ENCODE data around the gene BIN1.

BIN1 gene

GRCh38 chr2:127072396-127072795 lies 34.6 kb downstream of the BIN1 start:
- Histone ChIP-seq H3K27ac (ENCODE audit: insufficient read depth in 1 of 2, low read depth in 1 of 2, low read length in 2 of 2, poor library complexity in 1 of 2, severe bottlenecking in 2 of 2) (no peak overlapping the region), H3K27me3 (replicated peaks in 2 of 5; ENCODE audit: control insufficient read depth in 4 of 5, insufficient read depth in 5 of 5, low read length in 4 of 5) (no peaks in the 10 kb centered on the region), H3K9me3 (ENCODE audit: control extremely low read depth in 1 of 5, control insufficient read depth in 4 of 5, insufficient read depth in 2 of 5, low read depth in 1 of 5, low read length in 4 of 5) (no peaks in the 10 kb centered on the region), H3K4me1 (ENCODE audit: control extremely low read depth in 1 of 4, control insufficient read depth in 4 of 4, insufficient read depth in 4 of 4, low read length in 3 of 4) (peaks cover 0 to 48% (median 31%) of the 10 kb centered on the region in 4 experiments), H3K4me3 (ENCODE audit: control insufficient read depth in 1 of 7, extremely low read depth in 1 of 7, insufficient read depth in 4 of 7, low read depth in 2 of 7, low read length in 6 of 7) (no peak overlapping the region), H3K36me3 (ENCODE audit: control insufficient read depth in 4 of 4, insufficient read depth in 4 of 4, low read length in 3 of 4) (peaks cover 0 to 82% (median 10%) of the 10 kb centered on the region in 4 experiments)
- POLR2A ChIA-PET: interaction anchor here (0.7 to 1.0 kb wide), 2 partner anchors 12 to 15 kb away, joined by 3 read pairs; no protein-coding TSS in a partner anchor
- CTCF ChIA-PET: interaction anchor here (1.1 to 23.1 kb wide), 6 partner anchors 8 to 101 kb away, joined by 3 to 404 read pairs (median 13); partner anchors contain the start of gene BIN1
- WGBS (ENCODE audit: insufficient coverage): 88% methylated on average over 6 of the region's 9 CpGs
- no peak for DNase-seq

GRCh38 chr2:127071901-127072328 lies 35.0 kb downstream of the BIN1 start:
- H3K27me3 ChIP-seq (replicated peaks in 2 of 5; ENCODE audit: control insufficient read depth in 4 of 5, insufficient read depth in 5 of 5, low read length in 4 of 5): no peaks in the 10 kb centered on the region
- WGBS (ENCODE audit: insufficient coverage): 97% methylated on average over 9 of the region's 9 CpGs
- POLR2A ChIA-PET: interaction anchor here (0.7 to 1.0 kb wide), 2 partner anchors 13 to 16 kb away, joined by 3 read pairs; no protein-coding TSS in a partner anchor
- H3K9me3 ChIP-seq (ENCODE audit: control extremely low read depth in 1 of 5, control insufficient read depth in 4 of 5, insufficient read depth in 2 of 5, low read depth in 1 of 5, low read length in 4 of 5): no peaks in the 10 kb centered on the region
- H3K4me3 ChIP-seq (ENCODE audit: control insufficient read depth in 1 of 7, extremely low read depth in 1 of 7, insufficient read depth in 4 of 7, low read depth in 2 of 7, low read length in 6 of 7): no peak overlapping the region
- H3K4me1 ChIP-seq (ENCODE audit: control extremely low read depth in 1 of 4, control insufficient read depth in 4 of 4, insufficient read depth in 4 of 4, low read length in 3 of 4): peaks cover 0 to 50% (median 31%) of the 10 kb centered on the region in 4 experiments
- CTCF ChIA-PET: interaction anchor here (1.2 to 23.1 kb wide), 5 partner anchors 10 to 102 kb away, joined by 3 to 404 read pairs (median 19); partner anchors contain the start of gene BIN1
- DNase-seq: no peak
- no peak overlapping the region for H3K27ac ChIP-seq (ENCODE audit: insufficient read depth in 1 of 2, low read depth in 1 of 2, low read length in 2 of 2, poor library complexity in 1 of 2, severe bottlenecking in 2 of 2)
- peaks cover 0 to 85% (median 12%) of the 10 kb centered on the region in 4 experiments for H3K36me3 ChIP-seq (ENCODE audit: control insufficient read depth in 4 of 4, insufficient read depth in 4 of 4, low read length in 3 of 4)

GRCh38 chr2:127070221-127070620 lies 36.7 kb downstream of the BIN1 start:
- Histone ChIP-seq H3K36me3 (ENCODE audit: control insufficient read depth in 4 of 4, insufficient read depth in 4 of 4, low read length in 3 of 4) (peaks cover 0 to 74% (median 12%) of the 10 kb centered on the region in 4 experiments), H3K9me3 (ENCODE audit: control extremely low read depth in 1 of 5, control insufficient read depth in 4 of 5, insufficient read depth in 2 of 5, low read depth in 1 of 5, low read length in 4 of 5) (no peaks in the 10 kb centered on the region), H3K27me3 (replicated peaks in 2 of 5; ENCODE audit: control insufficient read depth in 4 of 5, insufficient read depth in 5 of 5, low read length in 4 of 5) (no peaks in the 10 kb centered on the region), H3K4me3 (ENCODE audit: control insufficient read depth in 1 of 7, extremely low read depth in 1 of 7, insufficient read depth in 4 of 7, low read depth in 2 of 7, low read length in 6 of 7) (no peak overlapping the region), H3K27ac (ENCODE audit: insufficient read depth in 1 of 2, low read depth in 1 of 2, low read length in 2 of 2, poor library complexity in 1 of 2, severe bottlenecking in 2 of 2) (no peak overlapping the region), H3K4me1 (ENCODE audit: control extremely low read depth in 1 of 4, control insufficient read depth in 4 of 4, insufficient read depth in 4 of 4, low read length in 3 of 4) (peaks cover 0 to 65% (median 39%) of the 10 kb centered on the region in 4 experiments)
- 91% methylated on average over 8 of the region's 11 CpGs for WGBS (ENCODE audit: insufficient coverage)
- no peak for DNase-seq
- ChIA-PET POLR2A (no interaction called here), CTCF (interaction anchor here (2.2 to 23.1 kb wide), 5 partner anchors 11 to 103 kb away, joined by 7 to 404 read pairs (median 19); partner anchors contain the start of gene BIN1)

- H3K4me1 ChIP-seq (ENCODE audit: control extremely low read depth in 1 of 4, control insufficient read depth in 4 of 4, insufficient read depth in 4 of 4, low read length in 3 of 4): peaks cover 0 to 70% (median 45%) of the 10 kb centered on the region in 4 experiments
- CTCF ChIA-PET: interaction anchor here (1.4 to 23.1 kb wide), 6 partner anchors 7 to 104 kb away, joined by 3 to 404 read pairs (median 18); partner anchors contain the start of gene BIN1
These were observed 37.4 kb downstream of the BIN1 start for GRCh38 chr2:127069536-127069935.

GRCh38 chr2:127069003-127069402 lies 38.0 kb downstream of the BIN1 start:
- ChIA-PET POLR2A (interaction anchor here (0.7 to 0.9 kb wide), 2 partner anchors 21 to 102 kb away, joined by 3 to 5 read pairs; no protein-coding TSS in a partner anchor), CTCF (interaction anchor here (1.4 to 23.1 kb wide), 9 partner anchors 8 to 104 kb away, joined by 3 to 404 read pairs (median 10); partner anchors contain the start of gene BIN1)
- peaks cover 0 to 69% (median 12%) of the 10 kb centered on the region in 4 experiments for H3K36me3 ChIP-seq (ENCODE audit: control insufficient read depth in 4 of 4, insufficient read depth in 4 of 4, low read length in 3 of 4)
- no peaks in the 10 kb centered on the region for H3K9me3 ChIP-seq (ENCODE audit: control extremely low read depth in 1 of 5, control insufficient read depth in 4 of 5, insufficient read depth in 2 of 5, low read depth in 1 of 5, low read length in 4 of 5)
- no peak overlapping the region for H3K27ac ChIP-seq (ENCODE audit: insufficient read depth in 1 of 2, low read depth in 1 of 2, low read length in 2 of 2, poor library complexity in 1 of 2, severe bottlenecking in 2 of 2)
- DNase-seq: no peak
- H3K4me1 ChIP-seq (ENCODE audit: control extremely low read depth in 1 of 4, control insufficient read depth in 4 of 4, insufficient read depth in 4 of 4, low read length in 3 of 4): peaks cover 0 to 71% (median 51%) of the 10 kb centered on the region in 4 experiments
- H3K4me3 ChIP-seq (ENCODE audit: control insufficient read depth in 1 of 7, extremely low read depth in 1 of 7, insufficient read depth in 4 of 7, low read depth in 2 of 7, low read length in 6 of 7): no peak overlapping the region
- no peaks in the 10 kb centered on the region for H3K27me3 ChIP-seq (replicated peaks in 2 of 5; ENCODE audit: control insufficient read depth in 4 of 5, insufficient read depth in 5 of 5, low read length in 4 of 5)
- 80% methylated on average over 8 of the region's 10 CpGs for WGBS (ENCODE audit: insufficient coverage)

More at GRCh38 chr2:127069536-127069935, 37.4 kb downstream of the BIN1 start:
- 36% methylated on average over 8 of the region's 11 CpGs for WGBS (ENCODE audit: insufficient coverage)
- POLR2A ChIA-PET: interaction anchor here (0.7 kb wide), 1 partner anchor 101 kb away, joined by 3 read pairs; no protein-coding TSS in a partner anchor
- Histone ChIP-seq H3K27ac (ENCODE audit: insufficient read depth in 1 of 2, low read depth in 1 of 2, low read length in 2 of 2, poor library complexity in 1 of 2, severe bottlenecking in 2 of 2) (no peak overlapping the region), H3K27me3 (replicated peaks in 2 of 5; ENCODE audit: control insufficient read depth in 4 of 5, insufficient read depth in 5 of 5, low read length in 4 of 5) (no peaks in the 10 kb centered on the region), H3K4me3 (ENCODE audit: control insufficient read depth in 1 of 7, extremely low read depth in 1 of 7, insufficient read depth in 4 of 7, low read depth in 2 of 7, low read length in 6 of 7) (no peak overlapping the region), H3K36me3 (ENCODE audit: control insufficient read depth in 4 of 4, insufficient read depth in 4 of 4, low read length in 3 of 4) (peaks cover 0 to 71% (median 12%) of the 10 kb centered on the region in 4 experiments), H3K9me3 (ENCODE audit: control extremely low read depth in 1 of 5, control insufficient read depth in 4 of 5, insufficient read depth in 2 of 5, low read depth in 1 of 5, low read length in 4 of 5) (no peaks in the 10 kb centered on the region)
- peak in 2 of 3 donors; percentile 56 to 67 for DNase-seq

- Histone ChIP-seq H3K4me3 (ENCODE audit: control insufficient read depth in 1 of 7, extremely low read depth in 1 of 7, insufficient read depth in 4 of 7, low read depth in 2 of 7, low read length in 6 of 7) (no peak overlapping the region), H3K27ac (ENCODE audit: insufficient read depth in 1 of 2, low read depth in 1 of 2, low read length in 2 of 2, poor library complexity in 1 of 2, severe bottlenecking in 2 of 2) (no peak overlapping the region), H3K4me1 (ENCODE audit: control extremely low read depth in 1 of 4, control insufficient read depth in 4 of 4, insufficient read depth in 4 of 4, low read length in 3 of 4) (peaks cover 0 to 77% (median 56%) of the 10 kb centered on the region in 4 experiments), H3K36me3 (ENCODE audit: control insufficient read depth in 4 of 4, insufficient read depth in 4 of 4, low read length in 3 of 4) (peaks cover 0 to 66% (median 11%) of the 10 kb centered on the region in 4 experiments), H3K9me3 (ENCODE audit: control extremely low read depth in 1 of 5, control insufficient read depth in 4 of 5, insufficient read depth in 2 of 5, low read depth in 1 of 5, low read length in 4 of 5) (no peaks in the 10 kb centered on the region), H3K27me3 (replicated peaks in 2 of 5; ENCODE audit: control insufficient read depth in 4 of 5, insufficient read depth in 5 of 5, low read length in 4 of 5) (no peaks in the 10 kb centered on the region)
- no peak for DNase-seq
- WGBS (ENCODE audit: insufficient coverage): 96% methylated on average over 13 of the region's 20 CpGs
- POLR2A ChIA-PET: interaction anchor here (0.9 kb wide), 1 partner anchor 21 kb away, joined by 5 read pairs; no protein-coding TSS in a partner anchor
- CTCF ChIA-PET: interaction anchor here (0.8 to 23.1 kb wide), 10 partner anchors 9 to 411 kb away, joined by 3 to 404 read pairs (median 8); partner anchors contain the start of gene BIN1
These were observed 38.6 kb downstream of the BIN1 start for GRCh38 chr2:127068351-127068741.

Measured in common myeloid progenitor, CD34-positive (primary cell).